ENCODE measurements around the gene IRF4. TPM values are rescaled to one million over a fixed set of nuclear protein-coding genes. Genes with fewer than 3 reads are reported as not detected.

Gene IRF4
- total and polyA plus RNA-seq, 7 donors: 0.03 to 0.59 (median 0.27) TPM

DNA sequence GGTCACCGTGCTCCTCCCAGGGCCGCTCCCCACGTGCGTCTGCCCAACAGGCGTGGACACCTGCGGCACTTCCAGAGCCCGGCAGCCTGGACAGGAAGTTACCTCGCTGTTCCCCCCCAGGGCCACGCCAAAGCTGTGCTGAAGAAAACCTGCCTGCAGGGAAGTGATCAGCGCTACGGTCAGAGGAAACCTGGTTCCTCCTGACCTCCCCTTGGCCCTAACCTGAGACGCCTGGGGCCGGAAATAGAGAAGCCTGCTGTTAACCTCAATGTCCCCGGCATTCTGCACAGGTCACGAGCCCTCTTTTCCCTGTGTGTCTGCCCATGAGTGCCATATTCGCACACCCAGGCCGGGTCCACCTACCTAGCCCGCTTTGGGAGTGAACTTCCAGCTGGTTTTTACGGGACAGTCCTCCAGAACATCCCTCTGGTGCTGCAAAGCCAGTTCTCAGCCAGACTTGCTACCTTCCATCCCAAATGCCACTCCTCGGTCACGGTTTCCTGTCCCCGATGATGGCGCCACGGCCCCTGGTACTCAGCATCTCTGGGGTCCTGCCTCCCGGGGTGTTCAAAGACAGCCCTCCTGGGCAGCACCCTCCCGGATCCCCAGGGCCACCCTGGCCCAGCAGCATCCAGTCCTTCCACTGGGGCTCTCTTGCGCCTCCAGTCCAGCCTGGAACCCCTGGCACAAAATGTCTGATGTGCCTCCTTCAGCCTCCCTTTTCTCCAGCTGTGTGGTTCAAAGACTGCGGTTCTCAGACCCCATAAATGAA is 12.0 kb upstream of the IRF4 start:
- Histone ChIP-seq H3K9me3 (no peaks in the 10 kb centered on the region), H3K4me1 (no peaks in the 10 kb centered on the region), H3K36me3 (ENCODE audit: insufficient read depth in 1 of 2, low read depth in 1 of 2) (no peaks in the 10 kb centered on the region), H3K27ac (no peak overlapping the region), H3K27me3 (ENCODE audit: insufficient read depth in 3 of 3, low read length in 2 of 3) (peaks cover 0 to 38% (median 0%) of the 10 kb centered on the region in 3 donors), H3K4me3 (no peak overlapping the region)
- TF ChIP-seq, protein P1, sequence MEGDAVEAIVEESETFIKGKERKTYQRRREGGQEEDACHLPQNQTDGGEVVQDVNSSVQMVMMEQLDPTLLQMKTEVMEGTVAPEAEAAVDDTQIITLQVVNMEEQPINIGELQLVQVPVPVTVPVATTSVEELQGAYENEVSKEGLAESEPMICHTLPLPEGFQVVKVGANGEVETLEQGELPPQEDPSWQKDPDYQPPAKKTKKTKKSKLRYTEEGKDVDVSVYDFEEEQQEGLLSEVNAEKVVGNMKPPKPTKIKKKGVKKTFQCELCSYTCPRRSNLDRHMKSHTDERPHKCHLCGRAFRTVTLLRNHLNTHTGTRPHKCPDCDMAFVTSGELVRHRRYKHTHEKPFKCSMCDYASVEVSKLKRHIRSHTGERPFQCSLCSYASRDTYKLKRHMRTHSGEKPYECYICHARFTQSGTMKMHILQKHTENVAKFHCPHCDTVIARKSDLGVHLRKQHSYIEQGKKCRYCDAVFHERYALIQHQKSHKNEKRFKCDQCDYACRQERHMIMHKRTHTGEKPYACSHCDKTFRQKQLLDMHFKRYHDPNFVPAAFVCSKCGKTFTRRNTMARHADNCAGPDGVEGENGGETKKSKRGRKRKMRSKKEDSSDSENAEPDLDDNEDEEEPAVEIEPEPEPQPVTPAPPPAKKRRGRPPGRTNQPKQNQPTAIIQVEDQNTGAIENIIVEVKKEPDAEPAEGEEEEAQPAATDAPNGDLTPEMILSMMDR (IDR thresholded peaks at IDR 0.05): no peak
- WGBS, 3 donors: 74 to 76% (median 74%) methylated on average over 28 of the region's 28 CpGs
- intact Hi-C loops (cut with DNase I): no loop called here
- ATAC-seq (no peak), DNase-seq (no peak)

GRCh38 chr6:380234-381218 is 11.0 kb upstream of the IRF4 start:
- H3K9me3 ChIP-seq: no peaks in the 10 kb centered on the region
- H3K4me3 ChIP-seq: no peak overlapping the region
- 81 to 84% (median 84%) methylated on average over 26 of the region's 26 CpGs for WGBS, 3 donors
- intact Hi-C loops (cut with DNase I): no loop called here
- no peak overlapping the region for H3K27ac ChIP-seq
- DNase-seq (peak in 1 of 2 donors; percentile 41), ATAC-seq (no peak)
- TF ChIP-seq, protein P1 (IDR thresholded peaks at IDR 0.05): no peak
- H3K27me3 ChIP-seq (ENCODE audit: insufficient read depth in 3 of 3, low read length in 2 of 3): peaks cover 0 to 36% (median 0%) of the 10 kb centered on the region in 3 donors
- H3K4me1 ChIP-seq: no peaks in the 10 kb centered on the region
- no peaks in the 10 kb centered on the region for H3K36me3 ChIP-seq (ENCODE audit: insufficient read depth in 1 of 2, low read depth in 1 of 2)

DNA sequence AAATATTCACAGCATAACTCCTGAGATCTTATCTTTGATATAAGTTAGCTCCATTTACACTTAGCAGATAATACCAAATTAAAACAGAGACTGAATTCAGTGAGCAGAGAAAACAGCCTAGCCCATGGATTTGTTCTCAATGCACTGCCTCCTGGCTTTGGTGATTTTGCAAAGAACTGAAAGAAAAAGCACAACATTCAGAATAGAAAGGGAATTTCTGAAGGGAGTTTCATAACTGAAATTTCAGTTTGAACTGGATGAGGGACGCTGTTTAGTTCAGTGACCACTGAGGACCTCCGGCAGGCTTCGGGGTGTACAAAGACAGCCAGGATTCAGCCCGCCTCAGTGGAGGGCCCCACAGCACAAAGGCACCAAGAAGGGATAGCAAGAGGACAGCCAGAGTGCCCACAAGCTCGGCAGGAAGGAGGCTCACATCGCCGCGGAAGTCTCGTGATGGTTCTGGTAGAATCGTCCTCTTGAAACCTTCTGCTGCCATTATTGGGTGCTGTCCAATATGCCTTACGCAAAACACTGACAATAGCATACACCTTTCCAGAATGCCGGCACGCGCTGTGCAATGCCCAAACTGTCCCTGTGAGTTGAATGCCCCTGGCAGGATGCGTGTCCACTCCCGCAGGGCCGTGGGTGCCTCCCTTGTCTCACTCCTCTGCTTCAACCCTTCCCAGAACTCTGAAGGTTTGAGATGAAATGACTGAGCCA is 9.7 kb upstream of the IRF4 start:
- ATAC-seq (no peak), DNase-seq (peak in 1 of 2 donors; percentile 42)
- H3K9me3 ChIP-seq: no peaks in the 10 kb centered on the region
- intact Hi-C loops (cut with DNase I): no loop called here
- H3K27me3 ChIP-seq (ENCODE audit: insufficient read depth in 3 of 3, low read length in 2 of 3): peaks cover 0 to 38% (median 3%) of the 10 kb centered on the region in 3 donors
- H3K27ac ChIP-seq: no peak overlapping the region
- TF ChIP-seq, protein P1 (IDR thresholded peaks at IDR 0.05): no peak
- no peak overlapping the region for H3K4me3 ChIP-seq
- no peaks in the 10 kb centered on the region for H3K4me1 ChIP-seq
- WGBS, 3 donors: 85 to 89% (median 86%) methylated on average over 17 of the region's 17 CpGs
- no peaks in the 10 kb centered on the region for H3K36me3 ChIP-seq (ENCODE audit: insufficient read depth in 1 of 2, low read depth in 1 of 2)

DNA sequence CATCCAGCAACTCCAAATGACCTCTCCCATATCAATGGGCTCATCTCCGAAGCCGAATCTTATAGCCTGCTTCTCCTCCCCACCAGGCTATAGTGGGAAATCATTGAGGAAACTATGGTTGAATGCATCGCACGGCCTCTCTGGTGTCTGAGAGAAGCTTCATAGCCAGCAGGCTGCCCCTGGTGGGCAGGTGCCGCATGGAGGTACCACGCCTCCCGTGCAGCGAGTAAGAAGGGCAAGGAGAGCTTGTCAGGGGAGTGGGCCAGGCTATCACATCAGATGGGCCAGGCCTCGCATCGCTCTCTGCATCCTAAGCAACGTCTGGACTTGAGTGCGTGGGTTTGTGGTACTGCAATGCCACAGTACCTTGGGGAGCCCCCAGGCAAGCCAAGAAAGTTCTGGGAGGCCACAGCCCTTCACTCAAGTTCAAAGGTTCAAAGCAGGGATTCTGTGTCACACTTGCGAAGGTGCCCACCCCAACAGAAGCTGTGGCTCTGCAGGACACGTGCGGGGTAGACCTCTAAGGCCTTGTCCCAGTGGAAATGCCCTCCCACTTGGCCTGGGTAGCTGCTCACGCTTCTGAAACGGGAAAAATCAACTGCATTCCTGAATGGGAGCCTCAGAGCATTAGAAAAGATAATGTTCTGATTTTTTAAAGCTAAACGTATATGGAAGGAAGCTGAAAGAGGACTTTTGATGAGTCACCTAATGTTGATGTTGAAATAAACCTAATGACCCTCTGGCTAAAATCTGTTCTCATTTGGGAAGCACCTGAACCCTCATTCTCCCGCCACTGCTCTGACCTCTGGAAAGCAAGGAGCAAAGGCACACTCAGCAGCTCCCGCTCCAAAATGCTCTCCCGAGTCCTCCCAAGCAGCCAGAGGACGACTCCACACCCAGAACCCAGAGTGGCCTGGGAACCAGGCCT is 8.4 kb upstream of the IRF4 start:
- ATAC-seq (no peak), DNase-seq (no peak)
- intact Hi-C loops (cut with DNase I): no loop called here
- no peaks in the 10 kb centered on the region for H3K4me1 ChIP-seq
- H3K9me3 ChIP-seq: no peaks in the 10 kb centered on the region
- H3K27ac ChIP-seq: no peak overlapping the region
- no peaks in the 10 kb centered on the region for H3K36me3 ChIP-seq (ENCODE audit: insufficient read depth in 1 of 2, low read depth in 1 of 2)
- WGBS, 3 donors: 78 to 83% (median 80%) methylated on average over 22 of the region's 22 CpGs
- H3K4me3 ChIP-seq: no peak overlapping the region
- TF ChIP-seq, protein P1 (IDR thresholded peaks at IDR 0.05): no peak
- peaks cover 0 to 47% (median 3%) of the 10 kb centered on the region in 3 donors for H3K27me3 ChIP-seq (ENCODE audit: insufficient read depth in 3 of 3, low read length in 2 of 3)

All from psoas muscle (tissue), 8 donors.